Stimulated activated CD4-positive, alpha-beta T cell treated with anti-CD3 and anti-CD28 coated beads, Interleukin-4, amount 100 ng/mL, for 48 hours (primary cell): Measurements from ENCODE around the gene DHRSX.
"Not testable (repeated sequence)": the region's sequence is repeated elsewhere in the genome, so short reads cannot be mapped to it uniquely, and the experiment has no call there.

Experiments used
- DNase-seq, 2 donors: peaks; one replicate each; pipeline ENCODE4 v3.0.0-alpha.2; 2020; ENCODE audit warnings: low read depth in 2 of 2

DHRSX gene

DNA sequence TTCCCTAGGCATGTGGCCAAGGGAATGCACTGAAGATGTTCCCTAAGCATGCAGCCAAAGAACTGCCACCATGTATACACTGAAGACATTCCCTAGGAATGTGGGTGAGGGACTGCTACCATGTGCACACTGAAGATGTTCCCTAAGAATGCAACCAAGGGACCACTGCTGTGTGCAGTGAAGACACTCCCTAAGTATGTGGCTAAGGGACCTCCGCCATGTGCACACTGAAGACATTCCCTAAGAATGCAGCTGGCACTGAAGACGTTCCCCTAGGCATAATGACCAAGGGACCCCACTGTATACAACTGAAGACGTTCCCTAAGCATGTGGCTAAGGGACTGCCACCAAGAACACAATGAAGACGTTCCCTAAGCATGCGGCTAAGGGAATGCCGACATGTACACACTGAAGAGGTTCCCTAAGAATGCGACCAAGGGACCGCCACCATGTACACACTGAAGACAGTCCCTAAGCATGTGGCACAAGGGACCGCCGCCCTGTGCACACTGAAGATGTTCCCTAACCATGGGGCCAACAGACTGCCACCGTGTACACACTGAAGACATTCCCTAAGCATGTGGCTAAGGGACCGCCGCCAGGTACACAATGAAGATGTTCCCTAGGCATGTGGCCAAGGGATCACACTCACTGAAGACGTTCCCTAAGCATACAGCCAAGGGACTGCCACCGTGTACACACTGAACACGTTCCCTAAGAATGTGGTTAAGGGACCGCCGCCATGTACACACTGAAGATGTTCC lies 25.6 kb downstream of the DHRSX start:
- no peak for DNase-seq

DNA sequence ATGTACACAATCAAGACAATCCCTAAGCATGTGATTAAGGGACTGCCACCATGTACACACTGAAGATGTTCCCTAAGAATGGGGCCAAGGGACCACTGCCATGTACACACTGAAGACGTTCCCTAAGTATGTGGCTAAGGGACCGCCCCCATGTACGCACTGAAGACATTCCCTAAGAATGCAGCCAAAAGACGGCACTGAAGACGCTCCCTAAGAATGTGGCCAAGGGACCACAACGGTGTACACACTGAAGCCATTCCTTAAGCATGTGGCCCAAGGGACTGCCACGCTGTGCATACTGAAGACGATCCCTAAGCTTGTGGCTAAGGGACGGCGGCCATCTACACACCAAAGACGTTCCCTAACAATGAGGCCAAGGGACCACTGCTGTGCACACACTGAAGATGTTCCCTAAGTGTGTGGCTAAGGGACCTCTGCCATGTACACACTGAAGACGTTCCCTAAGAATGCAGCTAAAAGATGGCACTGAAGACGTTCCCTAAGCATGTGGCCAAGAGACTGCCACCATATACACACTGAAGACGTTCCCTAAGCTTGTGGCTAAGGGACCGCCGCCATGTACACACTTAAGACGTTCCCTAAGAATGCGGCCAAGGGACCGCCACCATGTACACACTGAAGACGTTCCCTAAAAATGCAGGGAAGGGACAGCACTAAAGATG lies 26.4 kb downstream of the DHRSX start:
- DNase-seq = no peak

DNA sequence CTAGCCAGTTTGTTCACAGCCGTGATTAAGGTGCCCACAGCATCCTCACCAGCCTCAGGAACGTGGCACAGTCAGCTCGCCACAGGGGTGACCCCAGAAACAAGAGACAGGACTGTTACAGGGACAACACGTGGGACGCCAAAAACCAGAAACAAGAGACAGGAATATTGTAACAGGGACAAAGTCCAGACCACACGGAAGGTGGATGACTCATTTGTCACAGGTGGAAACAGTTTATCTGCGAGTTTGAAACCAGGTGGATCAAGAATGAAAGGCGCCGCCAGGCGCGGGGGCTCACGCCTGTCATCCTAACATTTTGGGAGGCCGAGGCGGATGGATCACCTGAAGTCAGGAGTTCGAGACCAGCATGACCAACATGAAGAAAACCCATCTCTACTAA lies 27.7 kb downstream of the DHRSX start:
- not testable (repeated sequence) for DNase-seq

DNA sequence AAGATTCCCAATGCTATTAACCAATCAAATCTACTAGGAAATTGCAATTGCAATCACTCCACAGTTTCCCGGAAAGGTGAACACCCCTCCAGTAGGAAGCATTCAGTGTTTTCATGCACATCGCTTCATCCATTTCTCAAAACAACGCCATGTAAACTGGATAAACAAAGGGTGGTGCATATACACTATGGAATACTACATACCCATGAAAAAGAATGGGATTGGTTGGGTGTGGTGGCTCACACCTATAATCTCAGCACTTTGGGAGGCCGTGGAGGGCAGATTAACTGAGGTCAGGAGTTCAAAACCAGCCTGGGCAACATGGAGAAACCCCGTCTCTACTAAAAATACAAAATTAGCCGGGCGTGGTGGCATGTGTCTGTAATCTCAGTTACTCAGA lies 29.1 kb downstream of the DHRSX start:
- no peak for DNase-seq

DNA sequence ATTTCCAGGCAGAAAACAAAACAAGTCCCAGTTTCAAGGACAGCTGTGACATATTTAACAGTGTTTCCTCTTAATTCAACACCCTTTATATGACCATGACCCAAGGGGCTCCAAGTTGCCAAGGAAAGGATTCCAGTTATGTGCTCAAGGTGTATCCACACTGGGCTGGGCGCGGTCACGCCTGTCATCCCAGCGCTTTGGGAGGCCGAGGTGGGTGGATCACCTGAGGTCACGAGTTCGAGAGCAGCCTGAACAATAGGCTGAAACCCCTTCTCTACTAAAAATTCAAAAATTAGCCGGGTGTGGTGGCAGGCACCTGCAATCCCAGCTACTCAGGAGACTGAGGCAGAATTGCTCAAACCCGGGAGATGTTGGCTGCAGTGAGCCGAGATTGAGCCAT lies 29.6 kb downstream of the DHRSX start:
- DNase-seq = not testable (repeated sequence)

DNA sequence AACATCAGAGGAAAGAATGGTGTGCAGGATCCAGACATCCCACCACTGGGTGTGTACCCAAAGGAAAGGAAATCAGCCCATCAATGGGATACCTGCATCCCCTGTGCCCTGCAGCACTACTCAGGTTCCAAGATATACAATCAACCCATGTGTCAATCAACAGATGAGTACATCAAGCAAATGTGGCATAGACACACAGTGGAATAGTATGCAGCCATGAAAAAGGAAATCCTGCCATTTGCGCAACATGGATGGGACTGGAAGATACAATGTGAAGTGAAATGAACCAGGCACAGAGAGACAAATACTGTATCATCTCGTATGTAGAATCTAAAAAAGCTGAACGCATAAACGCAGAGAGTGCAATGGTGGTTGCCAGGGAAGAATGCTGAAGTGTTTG lies 30.9 kb downstream of the DHRSX start:
- DNase-seq = not testable (repeated sequence)

DNA sequence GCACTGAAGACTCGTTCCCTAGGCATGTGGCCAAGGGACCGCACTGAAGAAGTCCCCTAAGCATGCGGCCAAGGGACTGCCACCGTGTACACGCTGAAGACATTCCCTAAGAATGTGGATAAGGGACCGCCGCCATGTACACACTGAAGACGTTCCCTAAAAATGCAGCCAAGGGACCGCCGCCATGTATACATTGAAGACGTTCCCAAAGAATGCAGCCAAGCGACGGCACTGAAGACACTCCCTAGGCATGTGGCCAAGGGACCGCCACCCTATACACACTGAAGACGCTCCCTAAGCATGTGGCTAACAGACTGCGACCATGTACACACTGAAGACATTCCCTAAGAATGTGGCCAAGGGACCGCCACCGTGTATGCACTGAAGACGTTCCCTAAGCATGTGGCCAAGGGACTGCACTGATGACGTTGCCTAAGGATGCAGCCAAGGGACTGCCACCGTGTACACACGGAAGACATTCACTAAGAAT lies 31.5 kb downstream of the DHRSX start:
- no peak for DNase-seq

DNA sequence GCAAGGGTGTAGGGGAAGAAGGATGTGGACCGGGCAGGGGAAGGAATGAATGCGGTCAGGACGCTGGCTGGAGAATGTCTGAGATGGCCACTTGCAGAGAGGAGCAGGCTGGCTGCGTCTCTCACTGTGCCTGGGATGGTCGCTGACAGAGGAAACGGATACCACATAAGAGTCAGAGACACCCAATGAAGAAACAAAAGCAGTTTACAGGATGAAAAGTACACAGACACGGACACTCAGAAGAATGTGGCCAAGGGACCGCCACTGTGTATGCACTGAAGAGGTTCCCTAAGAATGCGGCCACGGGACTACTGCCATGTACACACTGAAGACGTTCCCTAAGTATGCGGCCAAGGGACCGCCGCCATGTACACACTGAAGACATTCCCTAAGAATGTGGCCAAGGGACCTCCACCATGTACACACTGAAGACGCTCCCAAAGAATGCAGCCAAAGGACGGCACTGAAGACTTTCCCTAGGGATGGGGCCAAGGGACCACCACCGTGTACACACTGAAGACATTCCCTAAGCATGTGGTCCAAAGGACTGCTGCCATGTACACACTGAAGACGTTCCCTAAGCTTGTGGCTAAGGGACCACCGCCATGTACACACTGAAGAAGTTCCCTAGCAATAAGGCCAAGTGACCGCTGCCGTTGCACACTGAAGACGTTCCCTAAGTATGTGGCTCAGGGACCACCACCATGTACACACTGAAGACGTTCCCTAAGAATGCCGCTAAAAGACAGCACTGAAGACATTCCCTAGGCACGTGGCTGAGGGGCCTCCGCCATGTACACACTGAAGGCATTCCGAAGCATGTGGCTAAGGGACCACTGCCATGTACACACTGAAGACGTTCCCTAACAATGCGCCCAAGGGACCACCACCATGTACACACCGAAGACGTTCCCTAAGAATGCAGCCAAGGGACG lies 32.2 kb downstream of the DHRSX start:
- DNase-seq = no peak

DNA sequence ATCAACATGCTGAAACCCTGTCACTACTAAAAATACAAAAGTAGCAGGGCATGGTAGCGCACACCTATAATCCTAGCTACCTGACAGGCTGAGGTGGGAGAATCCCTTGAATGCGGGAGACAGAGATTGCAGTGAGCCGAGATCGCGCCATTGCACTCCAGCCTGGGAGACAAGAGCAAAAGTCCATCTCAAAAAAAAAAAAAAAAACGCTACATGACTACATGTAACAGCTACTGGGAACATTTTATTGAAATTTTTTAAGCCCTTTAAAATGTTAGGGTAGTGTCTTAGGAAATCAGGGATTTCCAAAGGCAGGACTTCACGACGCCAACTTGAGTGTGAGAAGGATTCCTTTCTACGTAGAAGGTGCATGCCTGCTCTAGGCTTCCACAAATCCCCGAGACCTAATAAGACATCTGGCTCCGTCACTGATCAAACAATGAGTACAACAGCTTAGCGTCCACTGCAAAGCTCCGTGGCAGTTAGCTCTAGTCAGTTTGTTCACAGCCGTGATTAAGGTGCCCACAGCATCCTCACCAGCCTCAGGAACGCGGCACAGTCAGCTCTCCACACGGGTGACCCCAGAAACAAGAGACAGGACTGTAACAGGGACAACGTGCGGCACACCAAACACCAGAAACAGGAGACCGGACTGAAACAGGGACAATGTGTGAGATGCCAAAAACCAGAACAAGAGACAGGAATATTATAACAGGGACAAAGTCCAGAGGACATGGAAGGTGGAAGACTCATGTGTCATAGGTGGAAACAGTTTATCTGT lies 33.7 kb downstream of the DHRSX start:
- no peak for DNase-seq

DNA sequence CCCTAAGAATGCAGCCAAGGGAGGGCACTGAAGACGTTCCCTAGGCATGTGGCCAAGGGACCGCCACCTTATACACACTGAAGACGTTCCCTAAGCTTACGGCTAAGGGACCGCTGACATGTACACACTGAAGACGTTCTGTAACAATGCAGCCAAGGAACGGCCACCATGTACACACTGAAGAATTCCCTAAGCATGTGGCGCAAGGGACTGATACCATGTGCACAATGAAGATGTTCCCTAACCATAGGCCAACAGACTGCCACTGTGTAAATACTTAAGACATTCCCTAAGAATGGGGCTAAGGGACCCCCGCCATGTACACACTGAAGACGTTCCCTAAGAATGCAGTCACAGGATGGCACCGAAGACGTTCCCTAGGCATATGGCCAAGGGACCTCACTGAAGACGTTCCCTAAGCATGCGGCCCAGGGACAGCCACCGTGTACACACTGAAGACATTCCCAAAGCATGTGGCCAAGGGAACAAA lies 36.1 kb downstream of the DHRSX start:
- DNase-seq = no peak

DNA sequence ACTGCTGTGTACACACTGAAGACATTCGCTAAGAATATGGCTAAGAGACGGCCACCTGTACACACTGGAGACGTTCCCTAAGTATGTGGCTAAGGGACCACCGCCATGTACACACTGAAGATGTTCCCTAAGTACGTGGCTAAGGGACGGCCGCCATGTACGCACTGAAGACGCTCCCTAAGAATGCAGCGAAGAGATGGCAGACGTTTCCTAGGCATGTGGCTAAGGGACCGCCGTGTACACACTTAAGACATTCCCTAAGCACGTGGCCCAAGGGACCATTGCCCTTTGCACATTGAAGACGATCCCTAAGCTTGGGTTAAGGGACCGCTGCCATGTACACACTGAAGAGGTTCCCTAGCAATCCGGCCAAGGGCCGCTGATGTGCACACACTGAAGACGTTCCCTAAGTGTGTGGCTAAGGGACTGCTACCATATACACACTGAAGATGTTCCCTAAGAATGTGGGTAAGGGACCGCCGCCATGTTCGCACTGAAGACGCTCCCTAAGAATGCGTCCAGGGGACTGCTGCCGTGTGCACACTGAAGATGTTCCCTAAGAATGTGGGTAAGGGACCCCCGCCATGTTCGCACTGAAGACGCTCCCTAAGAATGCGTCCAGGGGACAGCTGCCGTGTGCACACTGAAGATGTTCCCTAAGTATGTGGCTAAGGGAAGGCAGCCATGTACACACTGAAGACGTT lies 36.7 kb downstream of the DHRSX start:
- no peak for DNase-seq

DNA sequence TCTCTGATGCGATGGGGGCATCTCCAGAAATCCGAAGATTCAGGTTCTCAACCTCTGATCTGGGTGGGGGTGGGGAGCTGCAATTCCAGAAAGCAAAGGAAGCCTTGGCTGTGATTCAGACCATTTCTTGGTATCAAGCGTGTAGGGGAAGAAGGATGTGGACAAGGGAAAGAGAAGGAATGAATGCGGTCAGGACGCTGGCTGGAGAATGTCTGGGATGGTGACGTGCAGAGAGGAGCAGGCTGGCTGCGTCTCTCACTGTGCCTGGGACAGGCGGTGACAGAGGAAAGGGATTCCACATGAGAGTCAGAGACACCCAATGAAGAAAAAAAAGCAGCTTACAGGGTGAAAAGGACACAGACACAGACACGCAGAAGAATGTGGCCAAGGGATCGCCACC lies 37.3 kb downstream of the DHRSX start:
- DNase-seq = not testable (repeated sequence)

DNA sequence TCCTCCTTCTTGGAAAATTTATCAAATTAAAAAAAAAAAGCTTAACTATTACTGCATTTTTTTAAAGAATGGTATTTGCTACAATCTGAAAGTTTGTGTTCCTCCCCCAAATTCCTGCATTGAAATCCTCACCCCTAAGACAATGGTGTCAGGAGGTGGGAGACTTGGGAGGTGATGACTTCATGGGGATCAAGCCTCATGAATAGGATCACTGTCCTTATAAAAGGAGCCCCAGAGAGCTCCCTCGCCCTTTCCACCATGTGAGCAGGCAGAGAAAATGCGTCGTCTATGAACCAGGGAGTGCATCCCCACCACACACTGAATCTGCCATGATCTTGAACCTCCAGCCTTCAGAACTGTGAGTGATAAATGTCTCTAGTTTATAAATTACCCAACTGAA lies 38.0 kb downstream of the DHRSX start:
- no peak for DNase-seq

DNA sequence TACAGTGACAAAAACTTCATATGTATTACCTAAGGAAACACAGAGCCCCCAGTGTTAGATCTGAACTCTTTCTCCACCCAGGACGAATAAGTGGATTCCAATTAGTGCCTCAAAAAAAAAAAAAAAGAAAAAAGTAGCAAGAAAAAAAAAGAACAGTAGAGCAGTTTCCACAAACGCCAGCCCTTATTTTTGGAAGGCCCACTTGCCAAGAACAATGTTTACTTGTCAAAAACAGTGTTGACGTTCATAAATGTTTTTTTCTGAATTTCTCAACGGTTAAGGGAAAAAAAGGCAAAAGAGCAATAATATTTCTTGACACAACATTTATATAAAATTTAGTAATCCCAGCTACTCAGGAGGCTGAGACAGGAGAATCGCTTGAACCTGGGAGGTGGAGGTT lies 38.7 kb downstream of the DHRSX start:
- no peak for DNase-seq

DNA sequence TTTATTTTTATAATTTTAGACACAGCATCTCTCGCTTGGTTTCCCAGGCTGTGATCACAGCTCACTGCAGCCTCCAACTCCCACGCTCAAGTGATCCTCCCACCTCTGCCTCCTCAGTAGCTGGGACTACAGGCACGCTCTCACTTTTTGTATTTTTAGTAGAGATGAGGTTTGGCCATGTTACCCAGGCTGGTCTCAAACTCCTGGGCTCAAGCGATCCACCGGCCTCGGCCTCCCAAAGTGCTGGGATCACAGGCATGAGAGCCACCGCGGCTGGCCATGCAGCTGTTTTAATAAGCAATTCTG lies 39.1 kb downstream of the DHRSX start:
- DNase-seq = no peak

DNA sequence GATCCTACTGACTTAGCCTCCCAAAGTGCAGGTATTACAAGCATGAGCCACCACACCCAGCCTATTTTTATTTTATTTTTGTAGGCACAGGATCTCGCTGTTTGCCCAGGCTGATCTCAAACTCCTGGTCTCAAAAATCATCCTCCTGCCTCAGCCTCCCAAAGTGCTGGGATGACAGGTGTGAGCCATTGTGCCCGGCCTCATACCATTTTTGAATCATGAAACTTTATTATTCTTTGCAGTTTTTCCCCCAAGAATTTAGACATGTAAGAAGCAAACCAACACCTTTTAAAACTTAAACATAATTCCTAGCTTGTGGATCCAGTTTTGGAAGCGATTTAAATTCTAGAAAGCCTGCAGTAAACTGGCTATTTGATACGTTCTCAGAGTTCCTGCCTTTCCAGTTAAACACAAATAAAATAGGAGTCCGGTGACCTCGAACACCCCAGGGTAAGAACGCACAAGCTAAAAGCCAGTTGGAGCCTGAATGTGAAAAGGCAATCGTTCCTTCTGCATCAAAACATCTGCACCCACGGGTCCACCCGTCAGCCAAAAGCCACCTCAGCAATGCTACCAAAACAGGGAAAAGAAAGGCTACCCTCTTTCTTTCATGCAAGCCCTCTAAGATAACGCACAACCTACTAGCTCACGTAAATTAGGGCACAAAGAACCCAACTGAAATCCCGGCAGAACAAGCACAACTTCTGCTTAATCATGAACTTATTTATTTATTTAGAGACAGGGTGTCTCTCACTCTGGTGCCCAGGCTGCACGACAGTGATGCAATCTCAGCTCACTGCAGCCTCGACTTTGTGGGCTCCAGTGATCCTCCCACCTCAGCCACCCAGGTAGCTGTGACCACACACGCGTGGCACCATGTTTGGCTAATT lies 39.7 kb downstream of the DHRSX start:
- not testable (repeated sequence) for DNase-seq

DNA sequence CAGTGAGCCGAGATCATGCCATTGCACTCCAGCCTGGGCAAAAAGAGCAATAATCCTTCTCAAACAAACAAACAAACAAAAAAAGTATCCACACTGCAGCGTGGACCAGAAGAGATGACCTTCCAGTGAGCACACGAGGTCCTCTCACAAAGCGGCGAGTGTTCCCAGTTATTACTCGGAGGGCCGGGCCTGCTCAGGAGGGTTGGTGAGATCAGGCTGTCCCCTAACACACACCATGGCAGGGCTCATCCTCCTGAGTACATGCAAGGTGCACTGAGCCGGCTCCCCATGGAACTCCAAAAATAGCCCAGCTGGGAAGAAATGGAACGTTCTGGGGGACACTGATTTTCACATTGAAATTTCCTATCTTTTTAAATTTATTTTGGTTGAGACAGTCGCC lies 40.7 kb downstream of the DHRSX start:
- not testable (repeated sequence) for DNase-seq

DNA sequence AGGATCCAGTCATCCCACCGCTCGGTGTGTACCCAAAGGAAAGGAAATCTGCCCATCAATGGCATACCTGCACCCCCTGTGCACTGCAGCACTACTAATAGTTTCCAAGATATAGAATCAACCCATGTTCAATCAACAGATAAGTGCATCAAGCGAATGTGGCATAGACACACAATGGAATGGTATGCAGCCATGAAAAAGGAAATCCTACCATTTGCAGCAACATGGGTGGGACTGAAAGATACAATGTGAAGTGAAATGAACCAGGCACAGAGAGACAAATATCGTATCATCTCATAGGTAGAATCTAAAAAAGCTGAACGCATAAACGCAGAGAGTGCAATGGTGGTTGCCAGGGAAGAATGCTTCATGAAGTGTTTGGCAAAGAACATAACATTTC lies 42.5 kb downstream of the DHRSX start:
- no peak for DNase-seq

DNA sequence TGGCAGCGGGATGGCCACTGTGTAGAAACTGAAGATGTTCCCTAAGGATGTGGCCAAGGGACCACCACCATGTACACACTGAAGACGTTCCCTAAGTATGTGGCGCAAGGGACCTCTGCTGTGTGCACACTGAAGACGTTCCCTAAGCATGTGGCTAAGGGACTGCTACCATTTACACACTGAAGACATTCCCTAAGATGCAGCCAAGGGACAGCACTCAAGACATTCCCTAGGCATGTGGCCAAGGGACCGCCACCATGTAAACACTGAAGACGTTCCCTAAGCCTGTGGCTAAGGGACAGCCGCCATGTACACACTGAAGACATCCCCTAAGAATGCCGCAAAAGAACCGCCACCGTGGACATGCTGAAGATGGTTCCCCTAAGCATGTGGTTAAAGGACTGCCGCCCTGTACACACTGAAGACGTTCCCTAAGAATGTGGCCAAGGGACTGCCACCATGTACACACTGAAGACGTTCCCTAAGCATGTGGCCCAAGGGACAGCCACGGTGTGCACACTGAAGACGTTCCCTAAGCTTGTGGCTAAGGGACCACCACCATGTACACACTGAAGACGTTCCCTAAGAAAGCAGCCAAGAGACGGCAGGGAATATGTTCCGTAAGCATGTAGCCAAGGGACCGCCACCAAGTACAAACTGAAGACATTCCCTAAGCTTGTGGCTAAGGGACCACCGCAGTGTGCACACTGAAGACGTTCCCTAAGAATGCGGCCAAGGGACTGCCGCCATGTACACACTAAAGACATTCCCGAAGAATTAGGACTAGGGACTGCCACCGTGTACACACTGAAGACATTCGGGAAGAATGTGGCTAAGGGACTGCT lies 43.3 kb downstream of the DHRSX start:
- DNase-seq = no peak
